PC-3 (cell line): ENCODE data around the gene CDHR5.

Experiments
- EZH2 ChIP-seq: fragments of 300-600 bp; sonication (generic); IDR thresholded peaks from one replicate; pipeline ENCODE4 v1.6.1; 2017; ENCODE audit warnings: antibody characterized with exemption, mild to moderate bottlenecking, low read length; ENCODE audit not compliant: unreplicated experiment
- TF ChIP-seq, protein P1 (sequence below): fragments of 300-600 bp; sonication (generic); conservative IDR thresholded peaks from 2 replicates; pipeline ENCODE4 v1.5.1; 2017; ENCODE audit warnings: antibody characterized with exemption, low read depth, mild to moderate bottlenecking, low read length

DNA sequence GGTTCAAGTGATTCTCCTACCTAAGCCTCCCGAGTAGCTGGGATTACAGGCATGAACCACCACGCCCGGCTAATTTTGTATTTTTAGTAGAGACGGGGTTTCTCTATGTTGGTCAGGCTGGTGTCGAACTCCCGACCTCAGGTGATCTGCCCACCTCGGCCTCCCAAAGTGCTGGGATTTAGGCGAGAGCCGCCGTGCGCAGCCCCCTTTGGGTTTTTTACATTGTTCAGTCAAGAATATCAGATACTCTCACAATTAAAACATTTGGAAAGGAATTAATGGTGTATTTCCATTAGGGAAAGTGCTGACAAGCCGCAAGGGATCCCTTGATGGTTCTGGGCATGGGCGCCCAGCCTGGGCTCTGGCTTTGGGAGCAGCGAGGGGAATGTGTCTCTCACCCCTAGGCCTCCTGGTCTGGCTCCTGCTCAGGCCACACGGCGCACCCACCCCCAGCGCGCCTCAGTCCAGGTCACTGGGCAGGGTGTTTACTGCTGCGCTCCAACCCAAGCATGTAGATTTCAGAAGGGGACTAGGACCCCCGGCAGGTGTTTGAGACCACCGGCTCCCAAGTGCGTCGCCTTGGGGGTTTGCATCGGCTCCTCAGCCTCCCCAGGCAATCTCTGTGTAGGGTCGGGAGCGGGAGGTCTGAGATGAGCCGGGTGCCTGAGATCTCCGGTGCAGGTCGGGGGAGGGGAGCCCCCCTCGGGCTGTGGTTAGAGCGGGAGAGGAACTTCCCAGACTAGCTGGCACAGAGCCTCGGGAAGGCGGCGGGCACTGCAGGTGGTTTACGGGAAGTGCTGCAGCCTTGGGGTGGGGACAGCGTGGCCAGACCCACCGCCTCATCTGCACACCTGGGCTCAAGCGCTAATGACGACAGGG is 8.2 kb downstream of the CDHR5 start:
- TF ChIP-seq, protein P1, sequence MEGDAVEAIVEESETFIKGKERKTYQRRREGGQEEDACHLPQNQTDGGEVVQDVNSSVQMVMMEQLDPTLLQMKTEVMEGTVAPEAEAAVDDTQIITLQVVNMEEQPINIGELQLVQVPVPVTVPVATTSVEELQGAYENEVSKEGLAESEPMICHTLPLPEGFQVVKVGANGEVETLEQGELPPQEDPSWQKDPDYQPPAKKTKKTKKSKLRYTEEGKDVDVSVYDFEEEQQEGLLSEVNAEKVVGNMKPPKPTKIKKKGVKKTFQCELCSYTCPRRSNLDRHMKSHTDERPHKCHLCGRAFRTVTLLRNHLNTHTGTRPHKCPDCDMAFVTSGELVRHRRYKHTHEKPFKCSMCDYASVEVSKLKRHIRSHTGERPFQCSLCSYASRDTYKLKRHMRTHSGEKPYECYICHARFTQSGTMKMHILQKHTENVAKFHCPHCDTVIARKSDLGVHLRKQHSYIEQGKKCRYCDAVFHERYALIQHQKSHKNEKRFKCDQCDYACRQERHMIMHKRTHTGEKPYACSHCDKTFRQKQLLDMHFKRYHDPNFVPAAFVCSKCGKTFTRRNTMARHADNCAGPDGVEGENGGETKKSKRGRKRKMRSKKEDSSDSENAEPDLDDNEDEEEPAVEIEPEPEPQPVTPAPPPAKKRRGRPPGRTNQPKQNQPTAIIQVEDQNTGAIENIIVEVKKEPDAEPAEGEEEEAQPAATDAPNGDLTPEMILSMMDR, result no peak
- no peak for TF ChIP-seq EZH2
